Renal pelvis (tissue), 4 donors: Measurements from ENCODE around the gene HSD3B1. TPM values are rescaled to one million over a fixed set of nuclear protein-coding genes. Genes with fewer than 3 reads are reported as not detected.
"Not testable (repeated sequence)": the region's sequence is repeated elsewhere in the genome, so short reads cannot be mapped to it uniquely, and the experiment has no call there.

Source experiments
- DNase-seq: peaks from one replicate; pipeline ENCODE4 v3.0.0-alpha.2; 2013
- polyA plus RNA-seq, 3 donors: library from polyadenylated mRNA; unstranded; fragments of 120-200 nt; gene quantifications; one replicate each; pipeline ENCODE4 v1.2.1, GENCODE V29; 2013; ENCODE audit not compliant: insufficient read length in 3 of 3

Gene HSD3B1
- polyA plus RNA-seq, 3 donors = 0.17 to 0.82 (median 0.49) TPM

DNA sequence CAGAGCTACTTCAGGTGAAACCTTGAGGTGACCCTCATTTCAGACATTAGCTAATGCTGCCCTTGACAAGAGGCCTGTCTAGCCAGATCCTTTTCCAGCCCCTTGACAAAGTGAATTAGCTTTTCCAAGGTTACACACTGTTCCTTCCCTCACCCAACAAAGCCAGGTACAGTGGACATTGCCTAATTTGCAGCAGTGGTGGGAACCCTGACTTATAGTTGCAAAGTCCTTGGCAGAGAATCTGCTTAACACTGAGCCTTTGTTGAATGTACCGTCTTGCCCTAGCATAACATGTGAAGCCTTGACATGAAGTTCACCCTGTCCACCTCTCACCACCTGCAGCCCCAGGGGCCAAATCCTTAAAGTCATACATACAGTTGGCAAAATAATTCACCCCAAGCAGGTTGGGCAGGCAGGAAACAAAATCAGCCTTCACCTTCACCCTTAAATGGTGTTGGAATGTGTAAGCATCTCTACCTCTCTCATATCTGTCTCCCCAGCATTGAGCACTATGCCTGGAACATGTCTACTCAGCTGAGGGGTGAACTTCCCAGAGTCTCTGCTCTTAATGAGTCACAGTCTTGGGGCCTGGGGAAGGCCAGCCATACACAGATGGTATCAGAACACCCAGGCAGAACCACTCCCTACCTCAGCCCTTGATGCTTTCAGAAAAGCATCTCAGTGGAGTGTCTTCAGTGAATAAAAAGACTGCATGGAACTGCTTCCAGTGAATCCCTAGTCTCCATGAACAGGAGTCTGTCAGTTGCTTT lies 46.5 kb downstream of the HSD3B1 start:
- not testable (repeated sequence) for DNase-seq

DNA sequence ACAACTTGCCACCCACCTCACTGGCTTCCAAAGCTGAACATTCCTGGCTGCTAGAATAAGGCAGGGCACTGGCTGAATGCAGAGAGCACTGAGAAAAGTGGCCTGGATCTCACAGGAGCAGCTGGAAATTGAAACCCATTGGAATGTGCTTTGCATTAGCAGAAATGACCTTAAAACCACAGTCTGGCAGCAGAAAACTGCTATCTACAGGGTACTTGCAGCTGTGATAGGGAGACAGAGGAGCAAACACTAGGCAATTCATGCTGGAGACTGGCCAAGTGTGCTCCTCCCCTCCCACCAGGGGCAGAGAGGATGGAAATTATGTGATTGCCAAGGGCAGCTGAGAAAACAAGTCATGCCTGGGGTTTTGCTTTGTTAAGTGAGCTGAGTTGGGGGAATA lies 47.2 kb downstream of the HSD3B1 start:
- peak; percentile 35 for DNase-seq

DNA sequence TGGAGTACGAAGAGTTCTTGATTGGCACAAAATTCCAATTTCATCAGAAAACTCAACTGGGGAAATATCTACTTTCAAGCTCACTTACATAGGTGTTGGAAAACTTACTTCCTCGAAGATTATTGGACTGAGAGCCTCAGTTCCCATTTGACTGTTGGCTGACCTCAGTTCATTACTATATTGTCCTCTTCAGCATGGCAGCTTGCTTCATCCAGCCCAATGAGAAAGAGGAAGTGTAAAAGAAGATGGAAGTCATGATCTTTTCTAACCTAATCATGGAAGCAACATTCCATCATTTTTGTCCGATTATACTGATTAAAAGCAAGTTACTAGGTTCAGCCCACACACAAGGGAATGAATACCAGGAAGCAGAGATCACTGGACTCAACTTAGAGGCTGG lies 49.4 kb downstream of the HSD3B1 start:
- no peak for DNase-seq

DNA sequence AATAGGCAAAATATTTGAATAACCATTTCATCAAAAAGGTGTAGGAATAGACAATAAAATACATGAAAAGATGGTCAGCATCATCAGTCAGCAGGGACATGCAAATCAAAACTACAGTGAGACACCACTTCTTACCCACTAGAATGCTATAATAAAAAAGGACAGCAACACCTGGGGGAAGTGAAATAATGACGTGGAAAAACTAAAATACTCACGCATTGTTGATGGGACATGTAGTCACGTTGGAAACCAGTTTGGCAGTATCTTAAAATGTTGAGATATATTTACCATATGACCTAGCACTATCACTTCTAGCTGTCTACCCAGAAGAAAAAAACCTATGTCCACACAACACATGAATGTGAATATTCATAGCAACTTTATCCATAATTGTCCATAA lies 53.4 kb downstream of the HSD3B1 start:
- not testable (repeated sequence) for DNase-seq

DNA sequence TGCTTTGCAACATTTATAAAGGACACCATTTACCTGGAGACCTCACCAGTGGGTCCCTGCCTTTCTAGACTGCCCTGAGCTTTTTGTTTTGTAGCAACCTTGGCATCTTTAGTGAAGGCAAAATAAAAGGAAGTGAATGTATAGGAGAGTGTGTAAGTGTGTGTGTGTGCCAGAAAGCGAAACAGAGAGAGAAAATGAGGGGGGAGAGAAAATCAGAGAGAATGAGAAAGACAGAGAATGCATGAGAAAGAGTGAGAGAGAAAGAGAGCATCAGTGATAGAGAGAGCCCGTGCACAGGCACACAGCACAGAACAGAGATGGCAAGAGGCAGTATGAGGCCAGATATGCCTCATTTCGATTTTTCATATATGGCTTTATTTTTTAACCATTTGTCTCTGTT lies 57.5 kb downstream of the HSD3B1 start:
- DNase-seq = no peak

Other genes starting within 250 kb of the HSD3B1 start
- gene HAO2, start 138.4 kb upstream of the HSD3B1 start, polyA plus RNA-seq = 100 to 1,000 TPM; 107 to 128 (median 109) TPM
- gene HSD3B2, start 92.1 kb upstream of the HSD3B1 start, polyA plus RNA-seq = 1 to 10 TPM; 1.4 to 2.8 (median 2.8) TPM
- 10 to 100 TPM; 18.4 to 20.7 (median 19.4) TPM for gene ZNF697, start 141.1 kb downstream of the HSD3B1 start, polyA plus RNA-seq
- gene PHGDH, start 204.7 kb downstream of the HSD3B1 start, polyA plus RNA-seq = 100 to 1,000 TPM; 269 to 281 (median 271) TPM